ENCODE results near the gene ZNF57.
"Not testable (repeated sequence)": the region's sequence is repeated elsewhere in the genome, so short reads cannot be mapped to it uniquely, and the experiment has no call there.

Gene ZNF57

GRCh38 chr19:2896694-2897093 lies 4.0 kb upstream of the ZNF57 start:
- DNase-seq (ENCODE audit: low spot score): no peak

GRCh38 chr19:2902590-2903218 lies 2.0 kb downstream of the ZNF57 start:
- DNase-seq (ENCODE audit: low spot score): no peak

GRCh38 chr19:2903326-2903725 lies 2.6 kb downstream of the ZNF57 start:
- DNase-seq (ENCODE audit: low spot score): not testable (repeated sequence)

GRCh38 chr19:2905918-2906519 lies 5.3 kb downstream of the ZNF57 start:
- no peak for DNase-seq (ENCODE audit: low spot score)

GRCh38 chr19:2906631-2907195 lies 6.0 kb downstream of the ZNF57 start:
- DNase-seq (ENCODE audit: low spot score): no peak

- no peak for DNase-seq (ENCODE audit: low spot score)
These were observed 11.6 kb downstream of the ZNF57 start for GRCh38 chr19:2912306-2912705.

- no peak for DNase-seq (ENCODE audit: low spot score)
These were observed 16.8 kb downstream of the ZNF57 start for GRCh38 chr19:2917275-2918184.

- no peak for DNase-seq (ENCODE audit: low spot score)
These were observed 22.3 kb downstream of the ZNF57 start for GRCh38 chr19:2922987-2923386.

GRCh38 chr19:2923510-2923909 lies 22.8 kb downstream of the ZNF57 start:
- DNase-seq (ENCODE audit: low spot score): no peak

GRCh38 chr19:2926341-2927031 lies 25.8 kb downstream of the ZNF57 start:
- DNase-seq (ENCODE audit: low spot score): no peak

GRCh38 chr19:2927032-2927430 lies 26.3 kb downstream of the ZNF57 start:
- DNase-seq (ENCODE audit: low spot score): no peak

GRCh38 chr19:2933490-2933910 lies 32.8 kb downstream of the ZNF57 start:
- DNase-seq (ENCODE audit: low spot score): no peak

GRCh38 chr19:2935863-2936262 lies 35.1 kb downstream of the ZNF57 start:
- DNase-seq (ENCODE audit: low spot score): not testable (repeated sequence)

- no peak for DNase-seq (ENCODE audit: low spot score)
These were observed 42.4 kb downstream of the ZNF57 start for GRCh38 chr19:2942928-2943640.

GRCh38 chr19:2944403-2944774 lies 43.7 kb downstream of the ZNF57 start:
- DNase-seq (ENCODE audit: low spot score): no peak

GRCh38 chr19:2944775-2945574 lies 44.2 kb downstream of the ZNF57 start, which contains the start of gene ZNF77:
Gene ZNF77, minus strand, starts transcription at chr19:2944971. Its CDS starts 131 bp downstream, at chr19:2944840.
- DNase-seq (ENCODE audit: low spot score): peak; percentile 97

GRCh38 chr19:2945575-2946184 lies 45.0 kb downstream of the ZNF57 start:
- DNase-seq (ENCODE audit: low spot score): no peak

- no peak for DNase-seq (ENCODE audit: low spot score)
These were observed 49.2 kb downstream of the ZNF57 start for GRCh38 chr19:2949939-2950285.

- DNase-seq (ENCODE audit: low spot score): peak; percentile 100
These were observed 49.8 kb downstream of the ZNF57 start for GRCh38 chr19:2950286-2951124.

Data from ecto neural progenitor cell (in vitro differentiated cells).